GM12873 (cell line): ENCODE data around the gene SEPTIN12.

Experiments used
- CTCF ChIP-seq: IDR thresholded peaks from 2 replicates; pipeline ENCODE4 v1.5.1; 2012; ENCODE audit warnings: low read depth, mild to moderate bottlenecking, moderate library complexity, low read length, control low read depth; ENCODE audit not compliant: insufficient read depth; ENCODE audit errors: missing control alignments

The SEPTIN12 gene

GRCh38 chr16:4743226-4743878 is 44.8 kb downstream of the SEPTIN12 start:
- TF ChIP-seq CTCF = no peak

- no peak for TF ChIP-seq CTCF
Observed at GRCh38 chr16:4737545-4737944, 50.6 kb downstream of the SEPTIN12 start.

GRCh38 chr16:4736546-4736945 is 51.6 kb downstream of the SEPTIN12 start:
- no peak for TF ChIP-seq CTCF

GRCh38 chr16:4734730-4735535 is 53.2 kb downstream of the SEPTIN12 start:
- TF ChIP-seq CTCF = no peak

GRCh38 chr16:4734063-4734729 is 53.9 kb downstream of the SEPTIN12 start, which contains the start of the genes ANKS3 and DNAAF8:
ANKS3 (minus strand) TSS chr16:4734271; CDS start chr16:4730149, 4,122 bp downstream.
DNAAF8 (plus strand) TSS chr16:4734537; CDS start chr16:4736515, 1,978 bp downstream.
- TF ChIP-seq CTCF = no peak

- no peak for TF ChIP-seq CTCF
Observed at GRCh38 chr16:4733747-4734062, 54.4 kb downstream of the SEPTIN12 start.

GRCh38 chr16:4733211-4733742 is 54.9 kb downstream of the SEPTIN12 start:
- no peak for TF ChIP-seq CTCF
